HG03378 (cell line): ENCODE measurements around the gene TNS1.
"Not testable (repeated sequence)": the region's sequence is repeated elsewhere in the genome, so short reads cannot be mapped to it uniquely, and the experiment has no call there.

Experiments
- ATAC-seq: cut with Tn5 transposase; IDR thresholded peaks from one replicate; pipeline ENCODE4 v1.9.1; 2021; ENCODE audit warnings: mild to moderate bottlenecking, moderate library complexity; ENCODE audit not compliant: unreplicated experiment

TNS1 gene

DNA sequence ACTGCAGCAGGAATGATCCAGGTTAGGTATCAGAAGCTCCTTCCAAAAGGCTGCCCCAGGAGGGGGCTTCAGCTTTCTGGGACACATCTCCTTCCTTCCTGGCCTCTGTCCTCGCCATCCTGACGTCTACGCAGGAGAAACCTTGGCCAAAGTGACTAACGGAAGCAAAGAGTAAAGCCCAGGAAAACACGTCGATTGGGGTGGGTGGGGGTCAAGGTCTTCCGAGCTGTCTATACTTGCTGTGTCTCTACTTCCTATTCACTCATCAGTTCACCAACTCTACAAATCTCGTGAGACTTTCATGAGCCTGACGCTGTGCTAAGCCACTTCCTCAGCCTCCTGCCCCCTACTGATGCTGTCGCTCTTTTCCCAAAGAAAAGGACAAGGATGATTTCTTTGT lies 212.6 kb downstream of the TNS1 start:
- ATAC-seq = no peak

DNA sequence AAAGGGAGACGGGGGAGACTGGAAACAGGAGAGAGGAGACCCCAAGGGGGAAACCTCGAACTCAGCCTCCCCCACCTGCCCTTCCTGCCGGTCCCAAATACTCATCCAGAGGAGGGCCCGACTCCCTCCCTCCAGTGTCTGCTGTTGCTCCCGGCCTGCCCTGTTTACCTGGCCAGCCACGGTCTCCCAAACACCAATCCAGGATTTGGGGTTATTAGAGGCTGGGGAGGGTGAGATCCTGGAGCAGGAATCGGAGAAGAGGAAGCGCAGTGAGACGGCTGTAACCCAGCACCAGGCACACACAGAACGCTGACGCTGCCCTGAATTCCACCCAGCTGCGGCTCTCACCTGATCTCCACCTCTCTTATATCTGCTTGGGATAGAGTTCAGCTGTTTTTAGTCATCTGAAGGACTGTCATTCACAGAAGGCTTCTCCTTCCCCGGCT lies 213.0 kb downstream of the TNS1 start:
- ATAC-seq = no peak

DNA sequence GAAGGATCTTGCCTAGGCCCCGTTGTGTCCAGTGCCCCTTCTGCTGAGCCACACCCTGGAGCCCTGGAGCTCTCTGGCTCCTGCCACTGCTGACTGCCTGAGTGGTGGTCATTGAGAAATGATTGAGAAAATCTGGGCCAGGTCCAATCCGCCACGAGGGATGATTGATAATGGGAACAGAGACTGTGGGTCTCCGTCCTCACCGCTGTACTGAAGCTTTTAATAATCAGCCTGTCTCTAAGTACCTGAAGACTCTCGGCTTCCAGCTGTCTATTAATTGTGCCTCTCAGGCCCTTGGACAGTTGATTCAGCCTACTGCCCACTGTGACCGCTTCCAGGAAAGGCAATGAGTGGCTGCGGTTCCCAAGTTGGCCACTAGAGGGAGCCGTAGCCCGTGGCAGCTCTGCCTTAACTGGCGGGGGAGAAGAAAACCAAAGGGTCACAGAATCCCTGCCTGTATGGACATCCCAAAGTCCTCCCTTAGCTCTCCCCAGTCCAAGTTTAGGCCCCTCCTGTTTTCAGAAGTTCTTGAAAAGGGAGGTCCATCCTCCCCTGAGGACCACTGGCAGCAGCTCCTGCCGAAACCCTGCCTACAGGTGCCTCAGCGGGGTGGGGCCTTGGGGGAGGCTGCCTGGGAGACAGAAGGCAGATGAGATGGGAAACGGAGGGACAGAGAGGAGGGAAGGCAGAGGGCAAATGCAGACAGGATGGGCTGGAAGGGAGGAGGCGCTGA lies 213.6 kb downstream of the TNS1 start:
- ATAC-seq = no peak

DNA sequence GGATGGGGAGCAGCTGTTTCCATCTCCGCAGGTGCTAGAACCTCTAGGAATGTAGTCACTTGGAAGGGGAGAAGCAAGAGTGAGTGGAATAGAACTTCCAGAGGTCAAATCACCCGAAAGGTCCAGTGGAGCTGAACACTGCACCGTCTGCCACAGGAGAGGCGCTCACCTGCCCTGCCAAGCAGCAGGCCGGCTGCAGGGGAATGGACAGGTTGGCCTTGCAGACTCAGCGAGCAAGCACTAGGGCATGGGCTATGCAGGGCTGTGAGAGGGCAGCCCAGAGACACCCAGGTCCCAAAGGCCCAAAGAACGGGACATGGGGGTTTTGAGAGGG lies 214.2 kb downstream of the TNS1 start:
- no peak for ATAC-seq

DNA sequence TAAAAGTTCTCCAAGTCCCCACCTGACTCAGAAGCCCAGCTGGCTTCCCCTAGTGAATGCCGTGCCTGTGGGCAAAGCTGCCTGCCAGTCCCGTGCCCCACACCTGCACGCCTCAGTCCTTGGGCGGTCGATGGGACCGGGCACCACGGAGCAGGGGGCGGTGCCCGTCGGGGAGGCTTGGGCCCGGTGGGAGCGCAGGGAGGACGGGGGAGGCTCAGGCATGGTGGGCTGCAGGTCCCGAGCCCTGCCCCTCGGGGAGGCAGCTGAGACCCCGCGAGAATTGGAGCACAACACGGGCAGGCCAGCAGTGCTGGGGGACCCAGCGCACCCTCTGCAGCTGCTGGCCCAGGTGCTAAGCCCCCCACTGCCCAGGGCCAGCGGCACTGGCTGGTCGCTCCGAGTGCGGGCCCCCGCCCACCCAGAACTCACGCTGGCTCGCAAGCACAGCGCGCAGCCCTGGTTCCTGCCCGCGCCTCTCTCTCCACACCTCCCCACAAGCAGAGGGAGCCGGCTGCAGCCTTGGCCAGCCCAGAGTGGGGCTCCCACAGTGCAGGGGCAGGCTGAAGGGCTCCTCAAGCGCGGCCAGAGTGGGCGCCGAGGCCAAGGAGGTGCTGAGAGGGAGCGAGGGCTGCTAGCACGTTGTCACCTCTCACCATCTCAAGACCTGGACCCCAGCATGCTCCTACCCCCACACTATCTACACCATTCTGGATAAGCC lies 215.5 kb downstream of the TNS1 start:
- ATAC-seq = no peak

DNA sequence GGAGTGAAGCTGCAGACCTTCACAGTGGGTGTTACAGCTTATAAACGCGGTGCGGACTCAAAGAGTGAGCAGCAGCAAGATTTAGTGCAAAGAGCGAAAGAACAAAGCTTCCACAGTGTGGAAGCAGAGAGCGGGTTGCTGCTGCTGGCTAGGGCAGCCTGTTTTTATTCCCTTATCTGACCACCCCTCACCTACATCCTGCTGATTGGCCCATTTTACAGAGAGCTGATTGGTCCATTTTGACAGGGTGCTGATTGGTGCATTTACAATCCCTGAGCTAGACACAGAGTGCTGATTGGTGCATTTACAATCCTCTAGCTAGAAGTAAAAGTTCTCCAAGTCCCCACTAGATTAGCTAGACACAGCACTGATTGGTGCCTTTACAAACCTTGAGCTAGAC lies 216.2 kb downstream of the TNS1 start:
- not testable (repeated sequence) for ATAC-seq

DNA sequence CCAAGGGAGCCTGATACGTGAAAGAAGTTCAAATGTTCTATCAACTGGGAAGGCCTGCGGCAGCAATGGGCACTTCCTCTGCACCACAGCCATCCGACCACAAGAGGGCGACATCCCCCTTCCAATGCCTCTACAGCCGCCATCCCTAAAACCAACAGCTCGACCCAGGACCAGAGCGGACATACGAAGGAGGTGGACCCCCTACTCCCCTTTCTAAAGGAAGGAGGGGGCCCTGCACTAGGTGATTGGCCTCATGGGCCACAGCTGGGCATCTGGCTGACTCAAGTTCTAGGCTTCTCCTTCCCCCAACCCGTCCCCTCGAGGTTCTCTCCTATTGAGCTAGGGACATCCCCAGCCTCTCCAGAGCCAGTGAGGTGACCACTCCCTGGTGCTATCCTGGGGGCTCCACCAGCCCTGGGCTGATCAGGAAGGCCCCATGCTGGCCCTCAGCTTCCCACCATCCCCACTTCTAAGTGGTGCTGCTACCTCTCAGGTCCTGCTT lies 217.2 kb downstream of the TNS1 start:
- peak; percentile 66 for ATAC-seq

DNA sequence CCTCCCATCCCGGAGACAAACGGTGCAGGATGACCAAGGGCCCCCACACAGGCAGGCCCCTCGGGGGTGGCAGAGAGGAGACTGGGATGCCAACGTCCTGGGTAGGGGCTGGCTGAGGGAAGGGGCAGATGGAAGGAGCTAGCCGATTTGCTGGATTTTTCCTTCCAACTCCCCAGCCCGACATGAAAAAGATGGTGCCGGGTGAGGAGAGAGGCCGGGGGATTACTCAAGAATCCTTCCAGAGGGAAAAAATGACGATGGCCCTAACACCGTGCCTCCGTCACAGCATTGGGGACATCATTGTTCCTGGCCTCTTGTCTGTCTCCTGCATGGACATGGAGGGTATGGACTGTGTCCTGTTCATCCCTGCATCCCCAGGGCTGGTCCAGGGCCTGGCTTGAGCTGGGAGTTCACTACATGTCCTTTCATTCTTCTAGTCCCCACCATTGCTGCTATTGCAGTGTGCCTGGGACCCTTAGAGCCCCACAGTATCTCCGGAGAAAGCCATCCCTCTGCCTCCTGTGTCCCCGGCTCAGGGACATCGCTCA lies 217.7 kb downstream of the TNS1 start:
- ATAC-seq = no peak

DNA sequence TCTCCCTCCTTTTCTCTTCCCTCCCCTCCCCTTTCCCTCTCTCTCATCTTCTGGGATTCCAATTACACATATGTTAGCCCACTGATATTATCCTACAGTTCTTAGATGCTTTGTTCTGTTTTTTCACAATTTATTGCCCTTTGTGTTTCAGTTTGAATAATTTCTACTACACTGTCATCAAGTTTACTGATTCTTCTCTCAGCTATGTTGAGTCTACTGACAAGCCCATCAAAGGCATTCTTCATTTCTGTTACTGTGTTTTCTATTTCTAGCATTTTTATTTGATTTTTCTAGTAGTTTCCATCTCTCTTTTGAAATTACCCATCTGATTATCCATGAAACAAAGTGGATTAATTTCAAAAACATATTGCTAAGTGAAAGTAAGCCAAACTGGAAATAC lies 219.6 kb downstream of the TNS1 start:
- ATAC-seq = no peak

DNA sequence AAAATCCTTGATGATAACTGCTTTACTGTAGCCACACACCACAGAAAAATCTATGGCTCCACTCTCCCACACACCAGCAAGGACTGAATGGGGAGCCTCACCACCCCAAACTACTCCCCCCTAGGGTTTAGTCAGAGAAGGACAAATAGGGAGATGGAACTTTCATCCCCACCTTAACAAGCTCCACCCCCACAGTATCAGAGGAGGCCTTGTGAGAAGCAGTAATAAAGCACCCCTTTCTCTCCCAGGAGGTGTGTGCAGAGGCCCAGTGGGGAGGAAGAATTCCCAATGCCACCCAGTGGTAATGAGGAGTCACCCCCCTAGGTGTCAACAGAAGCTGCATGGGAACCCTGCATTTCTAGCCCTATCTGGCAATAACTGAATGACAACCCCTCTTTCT lies 224.9 kb downstream of the TNS1 start:
- no peak for ATAC-seq

DNA sequence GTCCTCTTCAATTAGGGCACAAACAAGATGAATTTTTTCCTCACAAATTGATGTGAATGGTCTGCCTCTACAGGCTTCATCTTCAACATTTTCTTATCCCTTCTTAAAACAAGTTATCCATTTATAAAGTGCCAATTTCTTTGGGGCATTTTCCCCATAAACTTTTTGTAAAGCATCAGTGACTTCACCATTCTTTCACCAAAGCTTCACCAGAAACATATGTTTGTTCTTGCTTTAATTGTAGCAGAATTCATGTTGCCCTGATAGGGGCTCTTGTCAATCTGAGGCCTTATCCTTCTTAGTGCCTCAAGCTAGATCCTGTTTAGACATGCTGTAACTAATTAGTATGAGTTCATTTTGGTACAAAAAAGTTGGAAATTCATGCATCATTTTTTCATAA lies 226.2 kb downstream of the TNS1 start:
- no peak for ATAC-seq

DNA sequence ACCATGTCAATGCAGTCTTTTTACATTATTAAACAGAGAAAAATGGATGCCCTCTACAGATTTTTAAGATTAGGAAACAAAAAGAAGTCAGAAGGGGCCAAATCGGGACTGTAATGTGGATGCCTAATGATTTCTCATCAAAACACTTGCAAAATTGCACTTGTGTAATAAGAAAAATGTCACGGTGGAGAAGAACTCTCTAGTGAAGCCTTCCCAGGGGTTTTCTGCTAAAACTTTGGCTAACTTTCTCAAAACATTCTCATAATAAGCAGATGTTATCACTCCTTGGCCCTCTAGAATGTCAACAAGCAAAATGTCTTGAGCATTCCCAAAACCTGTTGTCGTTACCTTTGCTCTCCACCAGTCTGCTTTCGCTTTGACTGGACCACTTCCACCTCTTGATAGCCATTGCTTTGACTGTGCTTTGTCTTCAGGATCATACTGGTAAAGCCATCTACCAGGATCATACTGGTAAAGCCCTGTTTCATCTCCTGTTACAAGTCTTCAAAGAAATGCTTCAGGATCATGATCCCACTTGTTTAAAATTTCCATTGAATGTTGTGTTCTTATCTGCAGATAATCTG lies 226.8 kb downstream of the TNS1 start:
- no peak for ATAC-seq

DNA sequence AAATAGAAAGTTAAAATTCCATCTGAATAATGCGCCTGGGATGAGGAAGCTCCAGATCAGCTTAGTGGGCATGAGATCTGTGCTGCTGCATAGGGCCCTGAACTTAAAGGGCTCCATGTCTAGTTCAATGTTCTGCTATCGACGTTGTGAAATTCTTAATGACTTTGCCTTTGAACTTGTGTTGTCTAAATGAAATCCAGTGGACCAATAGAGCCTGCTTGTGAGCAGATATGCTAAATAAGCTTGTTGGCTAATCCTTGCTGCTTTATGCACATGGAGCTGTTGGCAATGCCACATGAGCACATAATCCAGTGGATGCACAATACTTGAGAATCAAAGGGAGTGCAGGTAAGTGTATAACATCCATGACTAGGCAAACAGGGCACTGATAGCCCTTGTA lies 228.6 kb downstream of the TNS1 start:
- ATAC-seq = no peak

DNA sequence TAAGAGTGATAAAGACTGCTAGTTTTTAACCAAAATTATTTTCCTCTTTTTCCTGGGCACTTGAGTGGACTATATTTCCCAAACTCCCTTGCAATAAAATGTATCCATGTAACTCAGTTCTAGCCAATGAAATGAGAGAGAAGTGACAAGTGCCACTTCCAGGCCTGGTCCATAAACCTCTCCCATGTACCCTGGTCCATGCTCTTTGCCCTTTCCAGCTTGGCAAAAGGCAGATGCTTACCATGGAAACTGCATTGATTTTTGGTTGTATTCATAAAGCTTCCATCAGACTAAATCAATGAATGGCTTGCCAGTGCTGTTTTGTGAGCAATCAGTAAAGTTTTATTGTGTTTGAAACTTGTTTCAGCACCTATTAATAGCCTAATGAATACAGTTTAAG lies 229.3 kb downstream of the TNS1 start:
- ATAC-seq = no peak

DNA sequence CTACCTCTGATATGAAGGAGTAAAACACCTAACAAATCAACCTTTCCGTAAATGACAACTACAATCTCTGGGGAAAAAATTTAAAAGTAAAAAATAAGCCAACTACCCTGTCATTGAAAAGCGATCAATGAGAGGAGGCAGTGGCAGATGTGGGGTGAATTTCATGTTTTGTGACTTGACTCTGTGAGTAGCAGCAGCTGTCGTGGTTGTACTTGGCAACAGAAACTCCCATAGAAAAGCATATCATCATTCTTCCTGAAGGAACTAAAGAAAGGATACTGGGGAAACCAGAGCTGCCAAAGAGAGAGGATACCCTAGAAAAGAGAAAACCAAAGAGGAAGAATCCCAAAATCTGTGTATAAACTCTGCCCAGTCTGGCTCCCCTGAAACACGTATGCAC lies 236.4 kb downstream of the TNS1 start:
- no peak for ATAC-seq

DNA sequence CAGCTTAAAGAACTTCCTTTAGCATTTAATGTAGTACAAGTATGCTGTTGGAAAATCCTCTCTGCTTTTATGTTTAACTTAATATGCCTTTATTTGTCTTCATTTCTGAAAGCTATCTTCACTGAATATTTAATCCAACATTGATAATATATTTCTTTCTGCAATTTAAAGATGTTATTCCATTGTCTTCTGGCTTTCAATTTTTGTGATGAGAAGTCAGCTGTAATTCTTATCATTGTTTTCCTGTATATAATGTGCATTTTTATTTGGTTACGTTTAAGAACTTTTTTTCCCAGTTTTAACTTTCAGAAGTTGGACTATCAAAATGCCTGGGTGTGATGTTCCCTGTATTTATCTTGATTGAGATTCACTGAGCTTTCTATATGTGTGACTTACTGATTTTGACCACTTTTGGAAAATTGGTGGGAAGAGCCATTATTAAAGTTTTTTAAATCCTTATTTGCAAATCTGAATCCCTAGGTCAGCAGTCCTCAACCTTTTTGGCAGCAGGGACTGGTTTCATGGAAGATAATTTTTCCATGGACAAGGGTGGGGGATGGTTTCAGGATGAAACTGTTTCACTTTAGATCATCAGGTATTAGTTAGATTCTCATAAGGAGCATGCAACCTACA lies 241.0 kb downstream of the TNS1 start:
- ATAC-seq = no peak

DNA sequence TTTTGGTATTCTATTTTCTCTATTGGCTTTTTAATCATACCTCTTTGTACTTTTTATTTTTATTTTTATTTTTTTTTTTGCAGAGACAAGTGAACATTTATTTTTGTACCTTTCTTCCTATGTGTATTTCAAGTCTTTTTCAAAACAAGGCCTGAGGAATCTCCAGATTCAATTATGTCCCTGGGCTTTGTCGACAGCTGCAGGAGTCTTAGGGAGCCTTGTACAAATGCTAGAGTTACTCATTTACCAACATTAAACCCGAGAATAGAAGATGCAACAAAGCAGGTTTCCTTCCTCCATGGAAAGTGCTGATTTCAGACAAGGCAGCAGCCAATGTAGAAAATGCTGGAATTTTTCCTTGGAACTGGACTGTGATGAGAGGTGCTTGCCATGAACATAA lies 242.8 kb downstream of the TNS1 start:
- no peak for ATAC-seq

DNA sequence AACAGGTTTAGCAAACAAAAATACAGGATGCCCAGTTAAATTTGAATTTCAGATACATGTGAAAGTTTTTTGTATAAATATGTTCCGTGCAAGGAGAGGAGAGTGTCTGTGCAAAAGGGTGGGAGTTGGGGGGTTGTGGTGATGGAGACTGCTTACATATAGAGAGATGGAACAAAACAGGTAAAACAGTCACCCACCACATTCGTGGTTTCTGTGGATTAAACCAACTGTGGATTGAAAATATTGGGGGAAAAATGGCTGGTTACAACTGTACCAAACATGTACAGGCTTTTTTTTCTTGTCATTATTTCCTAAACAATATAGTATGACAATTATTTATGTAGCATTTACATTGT lies 245.7 kb downstream of the TNS1 start:
- no peak for ATAC-seq

DNA sequence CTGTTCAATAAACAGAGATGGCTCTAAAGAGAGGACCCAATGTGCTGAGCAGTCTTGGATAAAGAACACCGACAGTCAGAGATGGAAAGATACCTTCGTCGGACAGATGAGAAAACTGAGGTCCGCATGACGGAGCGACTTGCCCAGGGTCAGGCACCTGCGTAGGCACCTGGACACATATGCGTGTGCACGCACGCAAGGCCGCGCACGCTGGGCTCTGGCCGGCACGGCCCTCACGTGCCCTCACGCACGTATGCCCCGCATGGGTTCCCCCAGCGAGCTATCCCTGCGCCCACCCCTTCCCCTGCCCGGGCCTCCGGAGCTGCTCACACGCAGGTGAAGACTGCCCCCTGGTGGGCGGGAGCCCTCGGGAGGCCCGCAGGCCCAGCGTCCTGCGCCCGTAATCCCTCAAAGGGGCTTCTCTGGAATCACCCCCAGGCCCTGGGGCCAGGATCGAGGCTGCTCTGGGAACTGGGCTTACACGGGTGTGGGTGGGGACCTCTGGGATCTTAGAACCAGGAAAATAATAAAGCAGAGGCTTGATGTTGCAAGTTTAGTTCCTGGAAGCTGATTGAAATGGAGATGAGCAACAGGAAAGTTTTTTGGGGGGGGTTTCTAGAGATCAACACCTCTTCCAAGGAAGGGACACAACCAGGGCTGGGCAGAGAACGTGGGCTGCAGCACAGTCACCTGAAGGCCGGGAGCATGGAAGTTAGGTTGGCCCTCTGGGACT lies 246.3 kb downstream of the TNS1 start:
- ATAC-seq = no peak

DNA sequence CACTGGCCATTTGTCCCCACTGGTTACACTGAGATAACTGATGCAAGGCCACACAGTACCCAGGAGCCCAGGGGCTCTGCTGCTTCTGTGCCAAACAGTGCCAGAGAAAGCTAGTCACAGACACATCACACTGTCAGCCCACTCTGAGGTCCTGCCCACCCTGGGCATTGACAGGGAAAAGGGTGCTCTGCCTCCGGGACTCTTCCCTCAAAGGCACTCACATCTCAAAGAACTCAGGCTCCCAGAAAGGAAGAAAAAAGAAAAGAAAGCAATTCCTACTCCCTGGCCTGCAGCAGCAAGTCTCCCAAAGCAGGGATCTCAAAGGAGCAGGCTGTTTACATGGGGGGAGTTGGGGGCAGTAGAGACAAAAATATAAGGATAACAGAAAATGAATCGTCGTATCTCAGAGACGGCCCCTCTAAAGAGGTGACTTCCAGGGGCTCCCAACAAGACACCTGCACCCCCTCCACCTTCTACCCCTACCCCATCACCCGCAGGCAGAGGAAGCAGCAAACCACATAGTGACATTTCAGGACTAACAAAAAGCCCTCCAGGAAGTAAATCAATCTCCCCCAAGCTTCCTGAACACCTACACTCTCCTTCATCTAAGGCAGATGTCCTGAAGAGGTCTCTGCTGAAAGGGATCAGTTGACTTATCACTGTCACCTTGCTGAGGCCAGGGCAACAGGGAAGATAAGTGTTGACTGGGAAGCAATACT lies 247.6 kb downstream of the TNS1 start:
- no peak for ATAC-seq
